A673 (cell line): Measurements from ENCODE around the gene DOK3. TPM values are rescaled to one million over a fixed set of nuclear protein-coding genes. Genes with fewer than 3 reads are reported as not detected.

Source experiments
- BruUV-seq: library from RNA; stranded (reverse); fragments of 400-500 nt; replicated peaks from 2 replicates; lab custom pipeline; 2021; lab: Mats Ljungman, UMichigan
- CTCF ChIA-PET: fragments of 300-600 bp; sonication (Branson Sonifier 250); formaldehyde crosslinking; loops from one replicate; lab custom pipeline; 2022; ENCODE audit warnings: antibody characterized with exemption; lab: Charles Lee
- POLR2A ChIA-PET: fragments of 300-600 bp; sonication (Branson Sonifier 250); formaldehyde crosslinking; loops from one replicate; lab custom pipeline; 2022; ENCODE audit warnings: antibody characterized with exemption; ENCODE audit not compliant: low non-redundant PET; lab: Charles Lee
- DNase-seq: peaks from one replicate; pipeline ENCODE4 v3.0.0-alpha.2; 2015; ENCODE audit warnings: low spot score
- H3K27ac ChIP-seq: fragments of 200-600 bp; sonication (generic); 2 replicates; pipeline ENCODE4 v1.5.1; 2016; ENCODE audit warnings: mixed run types, low read depth, mild to moderate bottlenecking, mixed read lengths, antibody characterized with exemption, low read length; ENCODE audit not compliant: poor library complexity, severe bottlenecking
- H3K27me3 ChIP-seq: fragments of 200-600 bp; sonication (generic); replicated peaks from 2 replicates; pipeline ENCODE4 v1.6.1; 2017; ENCODE audit warnings: mixed run types, low read depth, mild to moderate bottlenecking, mixed read lengths, antibody characterized with exemption, low read length; ENCODE audit not compliant: insufficient read depth, poor library complexity
- H3K36me3 ChIP-seq: fragments of 200-600 bp; sonication (generic); 2 replicates; pipeline ENCODE4 v1.6.1; 2016; ENCODE audit warnings: mixed run types, mild to moderate bottlenecking, mixed read lengths, antibody characterized with exemption, low read length; ENCODE audit not compliant: insufficient read depth, poor library complexity, severe bottlenecking
- H3K4me1 ChIP-seq: fragments of 200-600 bp; sonication (generic); 2 replicates; pipeline ENCODE4 v1.6.1; 2017; ENCODE audit warnings: mixed run types, mild to moderate bottlenecking, mixed read lengths, antibody characterized with exemption, low read length; ENCODE audit not compliant: insufficient read depth, poor library complexity, severe bottlenecking
- H3K4me3 ChIP-seq: fragments of 200-600 bp; sonication (generic); 2 replicates; pipeline ENCODE4 v1.5.1; 2016; ENCODE audit warnings: low read depth, mixed run types, mild to moderate bottlenecking, mixed read lengths, low read length; ENCODE audit not compliant: poor library complexity, severe bottlenecking
- H3K9me3 ChIP-seq: fragments of 200-600 bp; sonication (generic); 2 replicates; pipeline ENCODE4 v1.6.1; 2016; ENCODE audit warnings: mixed run types, low read depth, mild to moderate bottlenecking, mixed read lengths, antibody characterized with exemption, low read length; ENCODE audit not compliant: poor library complexity, severe bottlenecking
- EZH2 ChIP-seq: fragments of 200-600 bp; sonication (generic); IDR thresholded peaks from 2 replicates; pipeline ENCODE4 v1.6.1; 2017; ENCODE audit warnings: borderline replicate concordance, low read depth, mild to moderate bottlenecking, mixed read lengths, antibody characterized with exemption, low read length; ENCODE audit not compliant: poor library complexity, severe bottlenecking
- intact Hi-C: fragments of 100-400 bp; cut with micrococcal nuclease; formaldehyde crosslinking; loops from one replicate; pipeline ENCODE4 v1.10.0; 2022; ENCODE audit not compliant: unreplicated experiment
- total RNA-seq: library from RNA; stranded (reverse); gene quantifications from 2 replicates; pipeline ENCODE4 v1.2.3, GENCODE V29; 2021
- TF ChIP-seq, protein P1 (sequence below): fragments of 300-800, 200-600 bp; sonication (generic); conservative IDR thresholded peaks from 2 replicates; pipeline ENCODE4 v1.5.1; 2017; ENCODE audit warnings: low read depth, mild to moderate bottlenecking, antibody characterized with exemption, low read length, moderate library complexity, mixed read lengths

Gene DOK3
- total RNA-seq, 1 experiment from 2014 or later, result 15.0 TPM

DNA sequence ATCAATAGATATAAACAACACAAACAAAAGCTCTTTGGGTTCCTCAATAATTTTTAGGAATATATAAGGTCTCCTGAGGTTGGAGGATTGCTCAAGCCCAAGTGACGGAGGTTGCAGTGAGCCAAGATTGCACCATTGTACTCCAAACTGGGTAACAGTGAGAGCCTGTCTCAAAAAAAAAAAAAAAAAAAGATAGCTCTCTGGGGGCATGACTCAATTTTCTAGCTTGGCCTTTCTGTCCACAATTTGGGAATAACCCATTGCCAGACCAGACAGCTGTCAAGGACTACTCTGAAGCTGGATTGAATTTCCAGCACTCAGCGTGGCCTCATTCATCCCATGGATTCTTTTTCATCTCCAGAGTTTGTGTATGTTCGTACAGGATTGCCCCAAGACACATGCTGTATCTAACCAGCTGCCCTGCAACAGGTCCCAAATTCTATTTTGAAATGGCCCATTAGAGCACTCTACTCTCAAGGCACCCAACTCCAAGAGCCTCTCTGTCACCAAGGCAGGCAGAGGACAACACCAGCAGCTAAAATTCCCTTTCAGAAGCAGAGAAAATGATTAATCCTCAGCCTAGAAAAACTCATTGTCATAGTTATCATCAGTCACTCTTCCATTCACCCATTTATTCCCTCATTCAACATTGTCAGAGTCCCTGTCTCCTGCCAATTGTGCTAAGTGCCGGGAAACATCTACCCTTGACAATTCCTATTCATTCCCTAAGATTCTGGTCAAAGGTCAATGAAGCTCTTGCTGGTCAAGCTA is 36.0 kb upstream of the DOK3 start:
- ChIA-PET CTCF (no interaction called here), POLR2A (interaction anchor here (0.6 kb wide), 3 partner anchors 33 to 141 kb away, joined by 3 to 10 read pairs (median 4); no protein-coding TSS in a partner anchor)
- Histone ChIP-seq H3K4me3 (no peak overlapping the region), H3K27ac (peak overlapping the region; percentile 75), H3K4me1 (peaks cover 20% of the 10 kb centered on the region), H3K9me3 (no peaks in the 10 kb centered on the region), H3K27me3 (no peaks in the 10 kb centered on the region), H3K36me3 (peaks cover 8% of the 10 kb centered on the region)
- BruUV-seq, result no TSS peak
- intact Hi-C loops, result no loop called here
- TF ChIP-seq EZH2, result no peak
- TF ChIP-seq, protein P1, sequence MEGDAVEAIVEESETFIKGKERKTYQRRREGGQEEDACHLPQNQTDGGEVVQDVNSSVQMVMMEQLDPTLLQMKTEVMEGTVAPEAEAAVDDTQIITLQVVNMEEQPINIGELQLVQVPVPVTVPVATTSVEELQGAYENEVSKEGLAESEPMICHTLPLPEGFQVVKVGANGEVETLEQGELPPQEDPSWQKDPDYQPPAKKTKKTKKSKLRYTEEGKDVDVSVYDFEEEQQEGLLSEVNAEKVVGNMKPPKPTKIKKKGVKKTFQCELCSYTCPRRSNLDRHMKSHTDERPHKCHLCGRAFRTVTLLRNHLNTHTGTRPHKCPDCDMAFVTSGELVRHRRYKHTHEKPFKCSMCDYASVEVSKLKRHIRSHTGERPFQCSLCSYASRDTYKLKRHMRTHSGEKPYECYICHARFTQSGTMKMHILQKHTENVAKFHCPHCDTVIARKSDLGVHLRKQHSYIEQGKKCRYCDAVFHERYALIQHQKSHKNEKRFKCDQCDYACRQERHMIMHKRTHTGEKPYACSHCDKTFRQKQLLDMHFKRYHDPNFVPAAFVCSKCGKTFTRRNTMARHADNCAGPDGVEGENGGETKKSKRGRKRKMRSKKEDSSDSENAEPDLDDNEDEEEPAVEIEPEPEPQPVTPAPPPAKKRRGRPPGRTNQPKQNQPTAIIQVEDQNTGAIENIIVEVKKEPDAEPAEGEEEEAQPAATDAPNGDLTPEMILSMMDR, result no peak
- peak; percentile 26 for DNase-seq

DNA sequence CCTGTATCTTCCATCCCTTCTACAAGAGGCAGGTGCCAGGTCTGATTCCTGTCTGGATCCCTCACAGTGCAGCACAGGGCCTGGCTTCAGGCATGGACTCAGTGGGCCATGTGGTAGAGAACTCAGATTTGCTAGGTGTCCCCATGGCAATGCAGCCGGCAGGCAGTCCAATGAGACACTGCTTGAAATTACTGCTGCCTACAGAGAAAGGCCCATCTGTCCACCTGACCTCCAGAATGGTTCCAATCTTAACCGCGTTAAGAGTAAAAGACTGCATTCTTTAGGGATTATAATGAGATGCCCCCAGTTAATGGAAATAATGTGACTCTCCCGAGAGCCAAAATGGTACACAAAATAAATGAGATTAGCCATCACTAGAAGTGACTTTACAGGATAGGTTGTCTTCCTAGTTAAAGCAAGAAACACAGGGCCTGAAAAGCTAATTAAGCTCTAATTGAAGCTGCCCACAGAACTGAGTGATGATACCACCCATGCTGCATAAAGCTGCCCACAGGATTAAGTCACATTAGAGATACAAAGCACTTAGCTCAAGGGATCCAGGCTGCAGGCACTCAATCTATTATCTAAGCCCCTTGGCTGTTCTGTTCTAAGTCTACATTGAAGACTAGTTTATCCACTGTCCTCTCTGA is 33.3 kb upstream of the DOK3 start:
- Histone ChIP-seq H3K36me3 (peaks cover 7% of the 10 kb centered on the region), H3K27me3 (no peaks in the 10 kb centered on the region), H3K4me1 (peaks cover 20% of the 10 kb centered on the region), H3K9me3 (no peaks in the 10 kb centered on the region), H3K27ac (no peak overlapping the region), H3K4me3 (no peak overlapping the region)
- ChIA-PET CTCF (no interaction called here), POLR2A (no interaction called here)
- intact Hi-C loops, result no loop called here
- TF ChIP-seq EZH2, result no peak
- TF ChIP-seq, protein P1, result no peak
- DNase-seq, result no peak
- BruUV-seq, result no TSS peak

DNA sequence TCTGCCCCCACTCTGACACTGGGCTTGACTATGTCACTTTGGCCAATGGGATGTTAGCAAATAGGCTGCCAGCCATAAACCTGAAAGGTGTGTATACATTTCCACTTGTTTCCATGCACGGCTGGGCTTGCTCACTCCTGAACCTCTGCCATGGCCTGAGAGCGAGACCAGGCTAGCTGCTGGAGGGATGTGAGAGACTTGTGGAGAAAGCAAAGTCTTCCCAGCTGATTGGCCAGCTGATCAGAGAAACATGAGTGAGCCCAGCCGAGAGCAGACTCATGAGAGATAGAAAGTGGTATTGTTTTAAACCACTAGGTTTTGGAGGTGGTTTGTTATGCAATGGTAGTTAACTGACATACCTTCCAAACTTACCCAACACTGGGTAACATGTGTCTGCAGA is 30.8 kb upstream of the DOK3 start:
- H3K4me3 ChIP-seq, result no peak overlapping the region
- BruUV-seq, result no TSS peak

More for the DNA sequence above, 30.8 kb upstream of the DOK3 start:
- peaks cover 25% of the 10 kb centered on the region for H3K36me3 ChIP-seq
- intact Hi-C loops, result no loop called here
- no peak for DNase-seq
- CTCF ChIA-PET, result no interaction called here
- POLR2A ChIA-PET, result no interaction called here
- H3K4me1 ChIP-seq, result peaks cover 5% of the 10 kb centered on the region
- H3K9me3 ChIP-seq, result no peaks in the 10 kb centered on the region
- no peak for TF ChIP-seq EZH2
- TF ChIP-seq, protein P1, result no peak
- no peak overlapping the region for H3K27ac ChIP-seq
- H3K27me3 ChIP-seq, result no peaks in the 10 kb centered on the region
